HG03045 (cell line): Measurements from ENCODE around the gene AP1G1.
"Not testable (repeated sequence)": the region's sequence is repeated elsewhere in the genome, so short reads cannot be mapped to it uniquely, and the experiment has no call there.

Source experiments
- ATAC-seq: cut with Tn5 transposase; IDR thresholded peaks from one replicate; pipeline ENCODE4 v1.9.1; 2021; ENCODE audit warnings: mild to moderate bottlenecking, moderate library complexity; ENCODE audit not compliant: unreplicated experiment

Gene AP1G1

GRCh38 chr16:71708696-71709095 lies 99.9 kb downstream of the AP1G1 start:
- no peak for ATAC-seq

- ATAC-seq = no peak
These were observed 101.4 kb downstream of the AP1G1 start for GRCh38 chr16:71707199-71707598.

GRCh38 chr16:71706046-71706445 lies 102.6 kb downstream of the AP1G1 start:
- ATAC-seq = no peak

- no peak for ATAC-seq
These were observed 105.3 kb downstream of the AP1G1 start for GRCh38 chr16:71703333-71703732.

- no peak for ATAC-seq
These were observed 107.8 kb downstream of the AP1G1 start for GRCh38 chr16:71700831-71701230.

- ATAC-seq = no peak
These were observed 110.1 kb downstream of the AP1G1 start for GRCh38 chr16:71698491-71698890.

GRCh38 chr16:71693164-71693563 lies 115.5 kb downstream of the AP1G1 start:
- ATAC-seq = no peak

GRCh38 chr16:71689901-71690300 lies 118.7 kb downstream of the AP1G1 start:
- no peak for ATAC-seq

- ATAC-seq = no peak
These were observed 120.8 kb downstream of the AP1G1 start for GRCh38 chr16:71687861-71688260.

- not testable (repeated sequence) for ATAC-seq
These were observed 124.4 kb downstream of the AP1G1 start for GRCh38 chr16:71684280-71684679.

- ATAC-seq = no peak
These were observed 127.3 kb downstream of the AP1G1 start for GRCh38 chr16:71681360-71681759.
